Gastroesophageal sphincter (tissue), 4 donors: Measurements from ENCODE around the gene APLP2. TPM values are rescaled to one million over a fixed set of nuclear protein-coding genes. Genes with fewer than 3 reads are reported as not detected.
"Not testable (repeated sequence)": the region's sequence is repeated elsewhere in the genome, so short reads cannot be mapped to it uniquely, and the experiment has no call there.

Experiments
- ATAC-seq: fragments of 150-250 bp; one replicate; pipeline ENCODE4 v1.9.1; 2016; ENCODE audit warnings: mild to moderate bottlenecking, moderate library complexity
- H3K27ac ChIP-seq, 4 donors: fragments of 200-600 bp; sonication (generic) in 3 of 4; 1 replicate in 3 of 4; 2 replicates in 1 of 4; pipeline ENCODE4 v1.5.1; 2016 to 2019
- H3K27me3 ChIP-seq: fragments of 200-600 bp; sonication (generic); one replicate; pipeline ENCODE4 v1.5.1; 2019
- H3K36me3 ChIP-seq, 2 donors: fragments of 200-600 bp; sonication (generic); one replicate each; pipeline ENCODE4 v1.5.1; 2019; ENCODE audit warnings: control low read depth in 1 of 2
- H3K4me1 ChIP-seq, 3 donors: fragments of 200-600 bp; sonication (generic); 1 replicate in 2 of 3; 2 replicates in 1 of 3; pipeline ENCODE4 v1.5.1; 2016 to 2019; ENCODE audit warnings: control low read depth in 2 of 3
- H3K4me3 ChIP-seq, 2 donors: fragments of 200-600 bp; sonication (generic); one replicate each; pipeline ENCODE4 v1.5.1; 2019; ENCODE audit warnings: mild to moderate bottlenecking in 1 of 2, moderate library complexity in 1 of 2
- H3K9me3 ChIP-seq, 3 donors: fragments of 200-600 bp; sonication (generic); one replicate each; pipeline ENCODE4 v1.5.1; 2017 to 2019; ENCODE audit warnings: control low read depth in 2 of 3
- CTCF ChIP-seq, 4 experiments: fragments of 200-600 bp in 2 of 4; fragments of 450-650 bp in 2 of 4; sonication (generic) in 1 of 4; IDR thresholded peaks; one replicate each; pipeline ENCODE4 v1.5.1; 2017 to 2019; ENCODE audit warnings: antibody characterized with exemption in 4 of 4, mild to moderate bottlenecking in 2 of 4, moderate library complexity in 2 of 4
- EP300 ChIP-seq: sonication (generic); formaldehyde crosslinking; IDR thresholded peaks from one replicate; pipeline ENCODE4 v1.6.1; 2017; ENCODE audit warnings: antibody characterized with exemption, mild to moderate bottlenecking
- POLR2A ChIP-seq, 2 donors: fragments of 450-650 bp; IDR thresholded peaks; one replicate each; pipeline ENCODE4 v1.6.1; 2017; ENCODE audit warnings: antibody characterized with exemption in 2 of 2, mild to moderate bottlenecking in 2 of 2, moderate library complexity in 1 of 2
- POLR2AphosphoS5 ChIP-seq: sonication (generic); formaldehyde crosslinking; IDR thresholded peaks from one replicate; pipeline ENCODE4 v1.6.1; 2017; ENCODE audit warnings: antibody characterized with exemption
- WGBS, 2 donors: methylation state at CpG; one replicate each; pipeline ENCODE4 v1.1.5; 2018; ENCODE audit warnings: low coverage in 1 of 2; 5-methylcytosine and 5-hydroxymethylcytosine counted together
- total RNA-seq, 4 donors: library from RNA; depleted of rRNA; stranded (reverse); fragments of >200 nt; gene quantifications; one replicate each; pipeline ENCODE4 v1.1.0, GENCODE V29; 2016

The APLP2 gene
- total RNA-seq, 4 donors from 2014 or later = 386 to 533 (median 452) TPM

- Histone ChIP-seq H3K27me3 (no peaks in the 10 kb centered on the region), H3K36me3 (no peaks in the 10 kb centered on the region), H3K4me3 (no peak overlapping the region), H3K27ac (no peak overlapping the region), H3K4me1 (peaks cover 4 to 47% (median 6%) of the 10 kb centered on the region in 3 donors), H3K9me3 (no peaks in the 10 kb centered on the region)
- TF ChIP-seq EP300 (no peak), CTCF (IDR thresholded peaks at IDR 0.05) (no peak), POLR2A (IDR thresholded peaks at IDR 0.05) (no peak)
- ATAC-seq = no peak
- 78% methylated on average over 2 of the region's 2 CpGs; no CpG with 5 or more reads in 1 of the 2 donors for WGBS, 2 donors
These were observed 18.5 kb downstream of the APLP2 start for GRCh38 chr11:130088217-130088616.

- no peaks in the 10 kb centered on the region for H3K36me3 ChIP-seq
- H3K4me1 ChIP-seq = peaks cover 4 to 43% (median 6%) of the 10 kb centered on the region in 3 donors
- no peak overlapping the region for H3K4me3 ChIP-seq
- H3K9me3 ChIP-seq = no peaks in the 10 kb centered on the region
- no peak for TF ChIP-seq POLR2A (IDR thresholded peaks at IDR 0.05)
- TF ChIP-seq CTCF (IDR thresholded peaks at IDR 0.05) = no peak
- no peak for TF ChIP-seq EP300
- TF ChIP-seq POLR2AphosphoS5 = no peak
- no peak overlapping the region for H3K27ac ChIP-seq
- no peak for ATAC-seq
- 33 to 56% methylated on average over 8 to 9 of the region's 9 CpGs for WGBS, 2 donors
- H3K27me3 ChIP-seq = no peaks in the 10 kb centered on the region
These were observed 19.4 kb downstream of the APLP2 start for GRCh38 chr11:130088919-130089673.

- 83% methylated on average over 3 of the region's 5 CpGs; no CpG with 5 or more reads in 1 of the 2 donors for WGBS, 2 donors
- H3K27me3 ChIP-seq = no peaks in the 10 kb centered on the region
- no peaks in the 10 kb centered on the region for H3K9me3 ChIP-seq
- no peaks in the 10 kb centered on the region for H3K36me3 ChIP-seq
- TF ChIP-seq CTCF (IDR thresholded peaks at IDR 0.05) (no peak), POLR2A (IDR thresholded peaks at IDR 0.05) (no peak), EP300 (no peak), POLR2AphosphoS5 (no peak)
- H3K27ac ChIP-seq = no peak overlapping the region
- no peak for ATAC-seq
- peaks cover 4 to 49% (median 6%) of the 10 kb centered on the region in 3 donors for H3K4me1 ChIP-seq
- H3K4me3 ChIP-seq = no peak overlapping the region
These were observed 20.0 kb downstream of the APLP2 start for GRCh38 chr11:130089674-130090073.

- H3K27ac ChIP-seq, H3K36me3 ChIP-seq, H3K27me3 ChIP-seq, ATAC-seq, H3K9me3 ChIP-seq, H3K4me3 ChIP-seq: not testable (repeated sequence)
- whole genome bisulfite sequencing, 2 donors = 80% methylated on average over 3 of the region's 16 CpGs; no CpG with 5 or more reads in 1 of the 2 donors
- peaks cover 4 to 56% (median 6%) of the 10 kb centered on the region in 3 donors for H3K4me1 ChIP-seq
These were observed 20.8 kb downstream of the APLP2 start for GRCh38 chr11:130090517-130090916.

GRCh38 chr11:130091169-130091568, 21.5 kb downstream of the APLP2 start:
- not testable (repeated sequence) for H3K4me3 ChIP-seq, H3K27ac ChIP-seq, ATAC-seq, H3K9me3 ChIP-seq, H3K27me3 ChIP-seq, H3K36me3 ChIP-seq
- H3K4me1 ChIP-seq = peaks cover 4 to 62% (median 6%) of the 10 kb centered on the region in 3 donors
- no CpG with 5 or more reads among the region's 36 CpGs for WGBS, 2 donors

- H3K27me3 ChIP-seq = no peaks in the 10 kb centered on the region
- H3K9me3 ChIP-seq = no peaks in the 10 kb centered on the region
- H3K4me3 ChIP-seq = no peak overlapping the region
- TF ChIP-seq EP300 (no peak), CTCF (IDR thresholded peaks at IDR 0.05) (no peak), POLR2AphosphoS5 (no peak), POLR2A (IDR thresholded peaks at IDR 0.05) (no peak)
- peaks cover 0 to 63% (median 6%) of the 10 kb centered on the region in 3 donors for H3K4me1 ChIP-seq
- H3K36me3 ChIP-seq = no peaks in the 10 kb centered on the region
- ATAC-seq = no peak
- WGBS, 2 donors = 60 to 69% methylated on average over 1 to 2 of the region's 4 CpGs
- no peak overlapping the region for H3K27ac ChIP-seq
These were observed 23.0 kb downstream of the APLP2 start for GRCh38 chr11:130092661-130093060.
